GM12878 (cell line): ENCODE measurements around the gene PSTPIP2. TPM values are rescaled to one million over a fixed set of nuclear protein-coding genes. Genes with fewer than 3 reads are reported as not detected.

ENCODE experiments used
- CHD1 ChIP-seq: IDR thresholded peaks from 2 replicates; pipeline ENCODE4 v1.6.1; 2012; ENCODE audit warnings: low read depth, low read length, improper control_type of control experiment
- CREB1 ChIP-seq: IDR thresholded peaks from 2 replicates; pipeline ENCODE4 v1.6.1; 2012; ENCODE audit warnings: low read depth, mild to moderate bottlenecking, inconsistent platforms
- NFYB ChIP-seq: IDR thresholded peaks from 2 replicates; pipeline ENCODE4 v1.6.1; 2011; ENCODE audit warnings: low read depth, mild to moderate bottlenecking, low read length, improper control_type of control experiment, moderate library complexity; ENCODE audit not compliant: insufficient read depth
- POLR2AphosphoS2 ChIP-seq: IDR thresholded peaks from 2 replicates; pipeline ENCODE4 v1.6.1; 2011; ENCODE audit warnings: low read depth, mild to moderate bottlenecking, low read length, improper control_type of control experiment, moderate library complexity
- SIN3A ChIP-seq: IDR thresholded peaks from 2 replicates; pipeline ENCODE4 v1.6.1; 2012; ENCODE audit warnings: low read depth, low read length, improper control_type of control experiment
- SIX5 ChIP-seq: IDR thresholded peaks from 2 replicates; pipeline ENCODE4 v1.6.1; 2011; ENCODE audit warnings: mild to moderate bottlenecking, low read depth, low read length, moderate library complexity; ENCODE audit not compliant: severe bottlenecking
- TCF12 ChIP-seq: IDR thresholded peaks from 2 replicates; pipeline ENCODE4 v1.6.1; 2011; ENCODE audit warnings: low read depth, mild to moderate bottlenecking, low read length
- TCF7 ChIP-seq: IDR thresholded peaks from 2 replicates; pipeline ENCODE4 v1.6.1; 2014; ENCODE audit warnings: antibody characterized with exemption, borderline replicate concordance
- polyA plus RNA-seq, 11 experiments: library from polyadenylated mRNA; depleted of rRNA in 4 of 11; unstranded in 6 of 11; stranded (reverse) in 5 of 11; fragments of >200 nt; fragmentation: Nextera tagmentation in 4 of 11; fragmentation: Illumina TruSeq in 1 of 11; extraction: Ambion mirVana in 4 of 11; extraction: Trizol in 1 of 11; gene quantifications; 1 replicate in 1 of 11; 2 replicates in 10 of 11; pipeline versions ENCODE4 v1.2.1 to v1.2.3, GENCODE V29; 2011 to 2016; ENCODE audit warnings: inconsistent platforms in 2 of 11, missing spikeins in 2 of 11, low read depth in 1 of 11
- total RNA-seq, 4 experiments: library from RNA; depleted of rRNA in 3 of 4; stranded (reverse); fragments of >200 nt in 3 of 4; fragmentation: Illumina TruSeq in 1 of 4; extraction: Trizol in 1 of 4; gene quantifications; 2 replicates each; pipeline versions ENCODE4 v1.2.1 to v1.2.3, GENCODE V29; 2013 to 2021
- TF ChIP-seq, protein P1 (sequence below): IDR thresholded peaks from 2 replicates; pipeline ENCODE4 v1.6.1; 2011; ENCODE audit warnings: borderline replicate concordance, low read depth, mild to moderate bottlenecking, moderate library complexity, mixed read lengths, low read length; ENCODE audit not compliant: insufficient read depth; ENCODE audit errors: extremely low read length
- TF ChIP-seq, protein P2 (sequence below): IDR thresholded peaks from 2 replicates; pipeline ENCODE4 v1.6.1; 2011; ENCODE audit warnings: low read depth, low read length, improper control_type of control experiment, borderline replicate concordance
- TF ChIP-seq, protein P3 (sequence below): fragments of 450-650 bp; IDR thresholded peaks from 2 replicates; pipeline ENCODE4 v1.6.1; 2017; ENCODE audit warnings: borderline replicate concordance
- TF ChIP-seq, protein P4 (sequence below): fragments of 450-650 bp; IDR thresholded peaks from 2 replicates; pipeline ENCODE4 v1.6.1; 2016; ENCODE audit warnings: mild to moderate bottlenecking
- TF ChIP-seq, protein P5 (sequence below): fragments of 450-650 bp; formaldehyde crosslinking; IDR thresholded peaks from 2 replicates; pipeline ENCODE4 v1.4.0; 2020; ENCODE audit warnings: mild to moderate bottlenecking, moderate library complexity
- TF ChIP-seq, protein P6 (sequence below): fragments of 450-650 bp; IDR thresholded peaks from 2 replicates; pipeline ENCODE4 v1.6.1; 2017; ENCODE audit warnings: mild to moderate bottlenecking, moderate library complexity

The PSTPIP2 gene
- total and polyA plus RNA-seq, 10 of the 15 experiments (the other 5 are each of a cell fraction or from before 2014, with no cell fraction given), result 0.69 to 38.4 (median 24.7) TPM

DNA sequence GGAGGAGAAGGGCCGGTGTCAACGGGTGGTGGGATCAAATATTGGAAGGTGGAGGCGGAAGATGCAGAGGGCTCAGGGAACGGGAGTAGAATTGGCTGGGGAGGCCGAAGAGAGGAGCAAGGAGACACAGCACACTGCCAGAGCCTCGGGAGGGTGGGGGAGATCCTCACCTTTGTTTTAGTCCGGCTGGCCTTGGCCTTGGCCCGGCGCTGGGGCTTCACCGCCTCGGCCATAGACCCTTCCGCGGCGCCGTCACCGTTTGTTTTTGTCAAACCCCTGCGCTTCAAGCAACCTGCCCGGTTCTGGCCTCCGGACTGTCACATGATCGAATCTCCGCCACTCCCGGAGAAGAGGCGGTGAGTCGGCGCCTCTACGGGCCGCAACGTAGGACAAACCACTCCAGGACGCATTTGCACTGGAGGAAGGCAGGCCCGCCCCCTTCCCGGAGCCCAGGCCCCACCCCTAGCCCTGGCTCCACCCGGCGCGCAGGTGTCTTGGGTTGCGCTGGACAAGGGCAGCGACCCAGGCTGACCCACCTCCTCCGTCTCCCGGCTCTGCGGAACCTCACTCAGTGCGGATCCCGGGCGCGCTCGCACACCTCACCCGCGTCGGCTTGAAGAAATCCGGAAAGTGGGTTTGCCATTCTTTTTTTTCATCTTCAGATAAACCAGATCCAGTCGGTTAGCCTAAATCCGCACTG, 104.9 kb downstream of the PSTPIP2 start, which contains the start of gene EPG5 (continued):
- TF ChIP-seq, protein P1, sequence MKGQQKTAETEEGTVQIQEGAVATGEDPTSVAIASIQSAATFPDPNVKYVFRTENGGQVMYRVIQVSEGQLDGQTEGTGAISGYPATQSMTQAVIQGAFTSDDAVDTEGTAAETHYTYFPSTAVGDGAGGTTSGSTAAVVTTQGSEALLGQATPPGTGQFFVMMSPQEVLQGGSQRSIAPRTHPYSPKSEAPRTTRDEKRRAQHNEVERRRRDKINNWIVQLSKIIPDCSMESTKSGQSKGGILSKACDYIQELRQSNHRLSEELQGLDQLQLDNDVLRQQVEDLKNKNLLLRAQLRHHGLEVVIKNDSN, result peak; percentile 83
- TF ChIP-seq, protein P2, sequence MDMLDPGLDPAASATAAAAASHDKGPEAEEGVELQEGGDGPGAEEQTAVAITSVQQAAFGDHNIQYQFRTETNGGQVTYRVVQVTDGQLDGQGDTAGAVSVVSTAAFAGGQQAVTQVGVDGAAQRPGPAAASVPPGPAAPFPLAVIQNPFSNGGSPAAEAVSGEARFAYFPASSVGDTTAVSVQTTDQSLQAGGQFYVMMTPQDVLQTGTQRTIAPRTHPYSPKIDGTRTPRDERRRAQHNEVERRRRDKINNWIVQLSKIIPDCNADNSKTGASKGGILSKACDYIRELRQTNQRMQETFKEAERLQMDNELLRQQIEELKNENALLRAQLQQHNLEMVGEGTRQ, result peak; percentile 67
- TF ChIP-seq, protein P3, sequence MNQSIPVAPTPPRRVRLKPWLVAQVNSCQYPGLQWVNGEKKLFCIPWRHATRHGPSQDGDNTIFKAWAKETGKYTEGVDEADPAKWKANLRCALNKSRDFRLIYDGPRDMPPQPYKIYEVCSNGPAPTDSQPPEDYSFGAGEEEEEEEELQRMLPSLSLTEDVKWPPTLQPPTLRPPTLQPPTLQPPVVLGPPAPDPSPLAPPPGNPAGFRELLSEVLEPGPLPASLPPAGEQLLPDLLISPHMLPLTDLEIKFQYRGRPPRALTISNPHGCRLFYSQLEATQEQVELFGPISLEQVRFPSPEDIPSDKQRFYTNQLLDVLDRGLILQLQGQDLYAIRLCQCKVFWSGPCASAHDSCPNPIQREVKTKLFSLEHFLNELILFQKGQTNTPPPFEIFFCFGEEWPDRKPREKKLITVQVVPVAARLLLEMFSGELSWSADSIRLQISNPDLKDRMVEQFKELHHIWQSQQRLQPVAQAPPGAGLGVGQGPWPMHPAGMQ, result no peak
- TF ChIP-seq, protein P4, sequence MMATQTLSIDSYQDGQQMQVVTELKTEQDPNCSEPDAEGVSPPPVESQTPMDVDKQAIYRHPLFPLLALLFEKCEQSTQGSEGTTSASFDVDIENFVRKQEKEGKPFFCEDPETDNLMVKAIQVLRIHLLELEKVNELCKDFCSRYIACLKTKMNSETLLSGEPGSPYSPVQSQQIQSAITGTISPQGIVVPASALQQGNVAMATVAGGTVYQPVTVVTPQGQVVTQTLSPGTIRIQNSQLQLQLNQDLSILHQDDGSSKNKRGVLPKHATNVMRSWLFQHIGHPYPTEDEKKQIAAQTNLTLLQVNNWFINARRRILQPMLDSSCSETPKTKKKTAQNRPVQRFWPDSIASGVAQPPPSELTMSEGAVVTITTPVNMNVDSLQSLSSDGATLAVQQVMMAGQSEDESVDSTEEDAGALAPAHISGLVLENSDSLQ, result 0 out of 2 replicates have a peak, but pooled peaks have one; percentile 41
- TF ChIP-seq SIX5, result peak; percentile 24
- TF ChIP-seq NFYB, result peak; percentile 97
- TF ChIP-seq, protein P5, sequence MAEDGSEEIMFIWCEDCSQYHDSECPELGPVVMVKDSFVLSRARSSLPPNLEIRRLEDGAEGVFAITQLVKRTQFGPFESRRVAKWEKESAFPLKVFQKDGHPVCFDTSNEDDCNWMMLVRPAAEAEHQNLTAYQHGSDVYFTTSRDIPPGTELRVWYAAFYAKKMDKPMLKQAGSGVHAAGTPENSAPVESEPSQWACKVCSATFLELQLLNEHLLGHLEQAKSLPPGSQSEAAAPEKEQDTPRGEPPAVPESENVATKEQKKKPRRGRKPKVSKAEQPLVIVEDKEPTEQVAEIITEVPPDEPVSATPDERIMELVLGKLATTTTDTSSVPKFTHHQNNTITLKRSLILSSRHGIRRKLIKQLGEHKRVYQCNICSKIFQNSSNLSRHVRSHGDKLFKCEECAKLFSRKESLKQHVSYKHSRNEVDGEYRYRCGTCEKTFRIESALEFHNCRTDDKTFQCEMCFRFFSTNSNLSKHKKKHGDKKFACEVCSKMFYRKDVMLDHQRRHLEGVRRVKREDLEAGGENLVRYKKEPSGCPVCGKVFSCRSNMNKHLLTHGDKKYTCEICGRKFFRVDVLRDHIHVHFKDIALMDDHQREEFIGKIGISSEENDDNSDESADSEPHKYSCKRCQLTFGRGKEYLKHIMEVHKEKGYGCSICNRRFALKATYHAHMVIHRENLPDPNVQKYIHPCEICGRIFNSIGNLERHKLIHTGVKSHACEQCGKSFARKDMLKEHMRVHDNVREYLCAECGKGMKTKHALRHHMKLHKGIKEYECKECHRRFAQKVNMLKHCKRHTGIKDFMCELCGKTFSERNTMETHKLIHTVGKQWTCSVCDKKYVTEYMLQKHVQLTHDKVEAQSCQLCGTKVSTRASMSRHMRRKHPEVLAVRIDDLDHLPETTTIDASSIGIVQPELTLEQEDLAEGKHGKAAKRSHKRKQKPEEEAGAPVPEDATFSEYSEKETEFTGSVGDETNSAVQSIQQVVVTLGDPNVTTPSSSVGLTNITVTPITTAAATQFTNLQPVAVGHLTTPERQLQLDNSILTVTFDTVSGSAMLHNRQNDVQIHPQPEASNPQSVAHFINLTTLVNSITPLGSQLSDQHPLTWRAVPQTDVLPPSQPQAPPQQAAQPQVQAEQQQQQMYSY (CRISPR knock-in tag), result no peak
- no peak for TF ChIP-seq TCF7
- 0 out of 2 replicates have a peak, but pooled peaks have one; percentile 18 for TF ChIP-seq TCF12
- TF ChIP-seq, protein P6, sequence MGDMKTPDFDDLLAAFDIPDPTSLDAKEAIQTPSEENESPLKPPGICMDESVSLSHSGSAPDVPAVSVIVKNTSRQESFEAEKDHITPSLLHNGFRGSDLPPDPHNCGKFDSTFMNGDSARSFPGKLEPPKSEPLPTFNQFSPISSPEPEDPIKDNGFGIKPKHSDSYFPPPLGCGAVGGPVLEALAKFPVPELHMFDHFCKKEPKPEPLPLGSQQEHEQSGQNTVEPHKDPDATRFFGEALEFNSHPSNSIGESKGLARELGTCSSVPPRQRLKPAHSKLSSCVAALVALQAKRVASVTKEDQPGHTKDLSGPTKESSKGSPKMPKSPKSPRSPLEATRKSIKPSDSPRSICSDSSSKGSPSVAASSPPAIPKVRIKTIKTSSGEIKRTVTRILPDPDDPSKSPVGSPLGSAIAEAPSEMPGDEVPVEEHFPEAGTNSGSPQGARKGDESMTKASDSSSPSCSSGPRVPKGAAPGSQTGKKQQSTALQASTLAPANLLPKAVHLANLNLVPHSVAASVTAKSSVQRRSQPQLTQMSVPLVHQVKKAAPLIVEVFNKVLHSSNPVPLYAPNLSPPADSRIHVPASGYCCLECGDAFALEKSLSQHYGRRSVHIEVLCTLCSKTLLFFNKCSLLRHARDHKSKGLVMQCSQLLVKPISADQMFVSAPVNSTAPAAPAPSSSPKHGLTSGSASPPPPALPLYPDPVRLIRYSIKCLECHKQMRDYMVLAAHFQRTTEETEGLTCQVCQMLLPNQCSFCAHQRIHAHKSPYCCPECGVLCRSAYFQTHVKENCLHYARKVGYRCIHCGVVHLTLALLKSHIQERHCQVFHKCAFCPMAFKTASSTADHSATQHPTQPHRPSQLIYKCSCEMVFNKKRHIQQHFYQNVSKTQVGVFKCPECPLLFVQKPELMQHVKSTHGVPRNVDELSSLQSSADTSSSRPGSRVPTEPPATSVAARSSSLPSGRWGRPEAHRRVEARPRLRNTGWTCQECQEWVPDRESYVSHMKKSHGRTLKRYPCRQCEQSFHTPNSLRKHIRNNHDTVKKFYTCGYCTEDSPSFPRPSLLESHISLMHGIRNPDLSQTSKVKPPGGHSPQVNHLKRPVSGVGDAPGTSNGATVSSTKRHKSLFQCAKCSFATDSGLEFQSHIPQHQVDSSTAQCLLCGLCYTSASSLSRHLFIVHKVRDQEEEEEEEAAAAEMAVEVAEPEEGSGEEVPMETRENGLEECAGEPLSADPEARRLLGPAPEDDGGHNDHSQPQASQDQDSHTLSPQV, result no peak
- 0 out of 2 replicates have a peak, but pooled peaks have one; percentile 55 for TF ChIP-seq CHD1
- TF ChIP-seq SIN3A, result peak; percentile 56; the same call in 1 of the 2 replicates
- TF ChIP-seq CREB1, result peak; percentile 56
- 0 out of 2 replicates have a peak, but pooled peaks have one; percentile 65 for TF ChIP-seq POLR2AphosphoS2
